Measurements from ENCODE around the gene PPP2R5D.
A peak's percentile ranks its signal among the peaks of the same experiment; 100 is the strongest.
"Not testable (repeated sequence)": the region's sequence is repeated elsewhere in the genome, so short reads cannot be mapped to it uniquely, and the experiment has no call there.

Gene PPP2R5D

GRCh38 chr6:43040542-43041257 is 56.3 kb downstream of the PPP2R5D start:
- TF ChIP-seq CTCF (IDR thresholded peaks at IDR 0.05; ENCODE audit: control insufficient read depth, extremely low read depth, insufficient read depth), result no peak
- H3K4me3 ChIP-seq (ENCODE audit: low read depth, low read length), result no peak overlapping the region
- DNase-seq (ENCODE audit: low read depth), result no peak

GRCh38 chr6:43041475-43041874 is 57.1 kb downstream of the PPP2R5D start:
- DNase-seq (ENCODE audit: low read depth); H3K4me3 ChIP-seq (ENCODE audit: low read depth, low read length): not testable (repeated sequence)

GRCh38 chr6:43043310-43043709 is 58.9 kb downstream of the PPP2R5D start:
- H3K4me3 ChIP-seq (ENCODE audit: low read depth, low read length), result no peak overlapping the region
- no peak for TF ChIP-seq CTCF (IDR thresholded peaks at IDR 0.05; ENCODE audit: control insufficient read depth, extremely low read depth, insufficient read depth)
- no peak for DNase-seq (ENCODE audit: low read depth)

GRCh38 chr6:43045371-43045930 is 61.1 kb downstream of the PPP2R5D start:
- DNase-seq (ENCODE audit: low read depth), result no peak
- TF ChIP-seq CTCF (IDR thresholded peaks at IDR 0.05; ENCODE audit: control insufficient read depth, extremely low read depth, insufficient read depth), result no peak
- H3K4me3 ChIP-seq (ENCODE audit: low read depth, low read length), result no peak overlapping the region

GRCh38 chr6:43047998-43048397 is 63.6 kb downstream of the PPP2R5D start:
- DNase-seq (ENCODE audit: low read depth), result no peak
- H3K4me3 ChIP-seq (ENCODE audit: low read depth, low read length), result no peak overlapping the region
- no peak for TF ChIP-seq CTCF (IDR thresholded peaks at IDR 0.05; ENCODE audit: control insufficient read depth, extremely low read depth, insufficient read depth)

- no peak overlapping the region for H3K4me3 ChIP-seq (ENCODE audit: low read depth, low read length)
- DNase-seq (ENCODE audit: low read depth), result no peak
- TF ChIP-seq CTCF (IDR thresholded peaks at IDR 0.05; ENCODE audit: control insufficient read depth, extremely low read depth, insufficient read depth), result no peak
Observed at GRCh38 chr6:43050981-43051380, 66.6 kb downstream of the PPP2R5D start.

- peak overlapping the region; percentile 94 for H3K4me3 ChIP-seq (ENCODE audit: low read depth, low read length)
- TF ChIP-seq CTCF (IDR thresholded peaks at IDR 0.05; ENCODE audit: control insufficient read depth, extremely low read depth, insufficient read depth), result no peak
- DNase-seq (ENCODE audit: low read depth), result no peak
Observed at GRCh38 chr6:43052225-43052841, 68.0 kb downstream of the PPP2R5D start.
